OCI-LY3 (cell line): ENCODE data around the gene TOM1.
A peak's percentile ranks its signal among the peaks of the same experiment; 100 is the strongest.

Source experiments
- H2AFZ ChIP-seq: fragments of 200-600, 300-600 bp; shearing (Covaris generic); 2 replicates; pipeline ENCODE4 v1.6.0; 2014; ENCODE audit warnings: antibody characterized with exemption, low read depth, low read length
- H3K27ac ChIP-seq: fragments of 200-600, 300-600 bp; sonication (generic); 2 replicates; pipeline ENCODE4 v1.5.1; 2014; ENCODE audit warnings: mild to moderate bottlenecking, low read length, moderate library complexity, mixed read lengths
- H3K27me3 ChIP-seq: fragments of 200-600, 300-600 bp; sonication (generic); 2 replicates; pipeline ENCODE4 v1.6.1; 2014; ENCODE audit warnings: low read depth, low read length, mixed read lengths
- H3K36me3 ChIP-seq: fragments of 200-600, 300-600 bp; sonication (generic); replicated peaks from 2 replicates; pipeline ENCODE3; 2014; ENCODE audit warnings: low read depth, low read length, mixed read lengths
- H3K4me1 ChIP-seq: fragments of 300-600, 200-600 bp; sonication (generic); 2 replicates; pipeline ENCODE4 v1.6.1; 2014; ENCODE audit warnings: low read length, mixed read lengths
- H3K4me2 ChIP-seq: fragments of 200-600, 300-600 bp; sonication (generic); 2 replicates; pipeline ENCODE4 v1.6.1; 2014; ENCODE audit warnings: low read length, mixed read lengths
- H3K4me3 ChIP-seq: fragments of 300-600, 200-600 bp; sonication (generic); 2 replicates; pipeline ENCODE4 v1.5.1; 2014; ENCODE audit warnings: antibody characterized with exemption, mild to moderate bottlenecking, low read length, moderate library complexity
- H3K79me2 ChIP-seq: fragments of 300-600, 200-600 bp; shearing (Covaris generic); 2 replicates; pipeline ENCODE4 v1.6.1; 2014; ENCODE audit warnings: mild to moderate bottlenecking, low read length, mixed read lengths
- H3K9ac ChIP-seq: fragments of 300-600, 200-600 bp; shearing (Covaris generic); 2 replicates; pipeline ENCODE4 v1.6.0; 2014; ENCODE audit warnings: mild to moderate bottlenecking, low read length, moderate library complexity
- H3K9me3 ChIP-seq: fragments of 200-600, 300-600 bp; shearing (Covaris generic); 2 replicates; pipeline ENCODE4 v1.6.1; 2014; ENCODE audit warnings: low read length, mixed read lengths; ENCODE audit not compliant: insufficient read depth
- H4K20me1 ChIP-seq: fragments of 200-600, 300-600 bp; sonication (generic); 2 replicates; pipeline ENCODE4 v1.6.1; 2016; ENCODE audit warnings: low read length, mixed read lengths; ENCODE audit not compliant: insufficient read depth
- CTCF ChIP-seq: fragments of 200-600, 300-600 bp; sonication (generic); IDR thresholded peaks from 2 replicates; pipeline ENCODE4 v1.5.1; 2014; ENCODE audit warnings: antibody characterized with exemption, low read length, low read depth
- EZH2phosphoT487 ChIP-seq: fragments of 200-600 bp; shearing (Covaris generic); IDR thresholded peaks from 2 replicates; pipeline ENCODE4 v1.6.1; 2018; ENCODE audit warnings: antibody characterized with exemption, mixed run types, low read depth

The TOM1 gene

GRCh38 chr22:35257321-35258190 lies 42.1 kb upstream of the TOM1 start, which contains the start of gene HMGXB4:
HMGXB4 (plus strand) TSS chr22:35257493; CDS start chr22:35262391, 4,898 bp downstream.
- peak within 1 kb of the TSS; percentile 92 for H3K4me3 ChIP-seq
- 0 out of 2 replicates have a peak, but pooled peaks have one; percentile 11 for TF ChIP-seq CTCF
- TF ChIP-seq EZH2phosphoT487 = no peak
- H2AFZ ChIP-seq = peak within 1 kb of the TSS; percentile 100
- H3K27ac ChIP-seq = peak within 1 kb of the TSS; percentile 68
- H3K9ac ChIP-seq = peak within 1 kb of the TSS; percentile 91
- peaks cover 55% of the 10 kb centered on the region for H3K79me2 ChIP-seq
- peaks cover 23% of the 10 kb centered on the region for H4K20me1 ChIP-seq
- H3K27me3 ChIP-seq = no peaks in the 10 kb centered on the region
- H3K9me3 ChIP-seq = no peaks in the 10 kb centered on the region
- H3K36me3 ChIP-seq = peaks cover 31% of the 10 kb centered on the region
- peaks cover 17% of the 10 kb centered on the region for H3K4me1 ChIP-seq
- H3K4me2 ChIP-seq = peak within 1 kb of the TSS; percentile 96

GRCh38 chr22:35258191-35258988 lies 41.3 kb upstream of the TOM1 start:
- peak overlapping the region; percentile 96 for H3K4me2 ChIP-seq
- H3K4me3 ChIP-seq = peak overlapping the region; percentile 92
- peaks cover 23% of the 10 kb centered on the region for H4K20me1 ChIP-seq
- H3K4me1 ChIP-seq = peaks cover 17% of the 10 kb centered on the region
- no peaks in the 10 kb centered on the region for H3K9me3 ChIP-seq
- H3K9ac ChIP-seq = peak overlapping the region; percentile 91
- H3K27ac ChIP-seq = peak overlapping the region; percentile 68
- H3K36me3 ChIP-seq = peaks cover 37% of the 10 kb centered on the region
- H3K79me2 ChIP-seq = peaks cover 56% of the 10 kb centered on the region
- TF ChIP-seq EZH2phosphoT487 (no peak), CTCF (no peak)
- H2AFZ ChIP-seq = no peak overlapping the region; the same call in 1 of the 2 replicates
- H3K27me3 ChIP-seq = no peaks in the 10 kb centered on the region

- H3K4me3 ChIP-seq = no peak overlapping the region
- H4K20me1 ChIP-seq = peaks cover 30% of the 10 kb centered on the region
- H3K27me3 ChIP-seq = no peaks in the 10 kb centered on the region
- no peaks in the 10 kb centered on the region for H3K9me3 ChIP-seq
- H3K9ac ChIP-seq = no peak overlapping the region
- no peak overlapping the region for H3K4me2 ChIP-seq
- H3K79me2 ChIP-seq = peaks cover 76% of the 10 kb centered on the region
- TF ChIP-seq EZH2phosphoT487 (no peak), CTCF (no peak)
- no peak overlapping the region for H3K27ac ChIP-seq
- peaks cover 78% of the 10 kb centered on the region for H3K36me3 ChIP-seq
- H3K4me1 ChIP-seq = no peaks in the 10 kb centered on the region
- H2AFZ ChIP-seq = no peak overlapping the region
Measured at GRCh38 chr22:35264986-35265385, 34.7 kb upstream of the TOM1 start.

GRCh38 chr22:35266277-35266676 lies 33.4 kb upstream of the TOM1 start:
- no peak overlapping the region for H3K4me2 ChIP-seq
- H3K4me3 ChIP-seq = no peak overlapping the region
- peaks cover 75% of the 10 kb centered on the region for H3K79me2 ChIP-seq
- H3K27me3 ChIP-seq = no peaks in the 10 kb centered on the region
- no peaks in the 10 kb centered on the region for H3K4me1 ChIP-seq
- no peak overlapping the region for H3K9ac ChIP-seq
- peaks cover 23% of the 10 kb centered on the region for H4K20me1 ChIP-seq
- H2AFZ ChIP-seq = no peak overlapping the region
- H3K27ac ChIP-seq = no peak overlapping the region
- no peaks in the 10 kb centered on the region for H3K9me3 ChIP-seq
- TF ChIP-seq CTCF (no peak), EZH2phosphoT487 (no peak)
- H3K36me3 ChIP-seq = peaks cover 79% of the 10 kb centered on the region
